DOHH2 (cell line): Measurements from ENCODE around the gene EYA4.

Experiments
- H3F3A ChIP-seq: fragments of 200-600 bp; sonication (generic), shearing (Covaris generic); 2 replicates; pipeline ENCODE4 v1.6.0; 2016; ENCODE audit warnings: antibody characterized with exemption, mild to moderate bottlenecking; ENCODE audit not compliant: control insufficient read depth, insufficient read depth
- H3K27ac ChIP-seq: fragments of 200-600 bp; sonication (generic); 2 replicates; pipeline ENCODE4 v1.5.1; 2014; ENCODE audit warnings: low read depth, mild to moderate bottlenecking, low read length, moderate library complexity
- H3K27me3 ChIP-seq: fragments of 200-600 bp; sonication (generic); 2 replicates; pipeline ENCODE4 v1.6.1; 2014; ENCODE audit warnings: mild to moderate bottlenecking, low read length, mixed read lengths; ENCODE audit not compliant: control insufficient read depth
- H3K36me3 ChIP-seq: fragments of 200-600 bp; sonication (generic); 2 replicates; pipeline ENCODE4 v1.6.1; 2014; ENCODE audit warnings: mild to moderate bottlenecking, low read length, moderate library complexity, mixed read lengths; ENCODE audit not compliant: control insufficient read depth
- H3K4me1 ChIP-seq: fragments of 200-600 bp; sonication (generic); 2 replicates; pipeline ENCODE4 v1.6.1; 2014; ENCODE audit warnings: mild to moderate bottlenecking, low read length, mixed read lengths; ENCODE audit not compliant: control insufficient read depth
- H3K4me2 ChIP-seq: fragments of 200-600 bp; sonication (generic); 2 replicates; pipeline ENCODE4 v1.6.0; 2014; ENCODE audit warnings: mild to moderate bottlenecking, low read length, moderate library complexity
- H3K4me3 ChIP-seq: fragments of 200-600 bp; sonication (generic); 2 replicates; pipeline ENCODE4 v1.5.1; 2014; ENCODE audit warnings: mild to moderate bottlenecking, low read length, mixed read lengths
- H3K79me2 ChIP-seq: fragments of 200-600 bp; sonication (generic); 2 replicates; pipeline ENCODE4 v1.6.1; 2014; ENCODE audit warnings: mild to moderate bottlenecking, low read length, mixed read lengths; ENCODE audit not compliant: control insufficient read depth
- H3K9me2 ChIP-seq: fragments of 200-600 bp; sonication (generic); replicated peaks from 2 replicates; pipeline ENCODE4 v1.6.1; 2014; ENCODE audit warnings: mild to moderate bottlenecking, low read length, mixed read lengths; ENCODE audit not compliant: control insufficient read depth
- H3K9me3 ChIP-seq: fragments of 200-600 bp; sonication (generic); 2 replicates; pipeline ENCODE4 v1.6.1; 2014; ENCODE audit warnings: antibody characterized with exemption, low read length, mixed read lengths; ENCODE audit not compliant: control insufficient read depth, insufficient read depth
- H4K20me1 ChIP-seq: fragments of 200-600 bp; sonication (generic); 2 replicates; pipeline ENCODE4 v1.6.0; 2014; ENCODE audit warnings: low read depth, mild to moderate bottlenecking, antibody characterized with exemption, low read length, moderate library complexity; ENCODE audit not compliant: control insufficient read depth, insufficient read depth
- EZH2phosphoT487 ChIP-seq: fragments of 200-600 bp; sonication (generic); IDR thresholded peaks from 2 replicates; pipeline ENCODE4 v1.6.1; 2017; ENCODE audit warnings: borderline replicate concordance, mild to moderate bottlenecking, antibody characterized with exemption, low read length, moderate library complexity, mixed read lengths
- TF ChIP-seq, protein P1 (sequence below): fragments of 200-600 bp; sonication (generic); IDR thresholded peaks from one replicate; pipeline ENCODE4 v1.5.1; 2014; ENCODE audit warnings: antibody characterized with exemption, mild to moderate bottlenecking, low read depth, low read length; ENCODE audit not compliant: poor library complexity, severe bottlenecking

The EYA4 gene

DNA sequence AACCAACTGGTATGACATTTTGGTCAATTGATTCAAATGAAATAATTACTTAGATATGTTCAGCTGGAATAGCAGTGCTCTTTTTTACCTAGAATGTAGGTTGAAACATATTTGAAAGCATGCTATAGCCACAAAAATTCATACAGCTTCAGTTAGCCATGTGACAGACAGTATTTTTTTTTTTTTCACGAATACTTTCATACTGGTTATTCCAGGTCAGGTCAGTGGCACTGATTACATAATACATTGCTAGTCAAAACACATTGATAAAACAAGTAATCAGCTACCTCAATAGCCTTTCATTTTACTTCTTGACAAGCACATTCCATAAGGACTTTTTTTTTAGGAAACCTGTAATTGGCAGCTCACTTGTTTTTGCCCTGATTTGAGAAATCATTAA lies 222.6 kb downstream of the EYA4 start:
- Histone ChIP-seq H3K27ac (no peak overlapping the region), H3K9me2 (no peaks in the 10 kb centered on the region), H3K79me2 (no peaks in the 10 kb centered on the region), H3K27me3 (no peaks in the 10 kb centered on the region), H3K4me1 (no peaks in the 10 kb centered on the region), H3K36me3 (no peaks in the 10 kb centered on the region), H4K20me1 (no peaks in the 10 kb centered on the region), H3K4me2 (no peak overlapping the region), H3K4me3 (no peak overlapping the region), H3F3A (no peaks in the 10 kb centered on the region), H3K9me3 (no peaks in the 10 kb centered on the region)
- TF ChIP-seq, protein P1, sequence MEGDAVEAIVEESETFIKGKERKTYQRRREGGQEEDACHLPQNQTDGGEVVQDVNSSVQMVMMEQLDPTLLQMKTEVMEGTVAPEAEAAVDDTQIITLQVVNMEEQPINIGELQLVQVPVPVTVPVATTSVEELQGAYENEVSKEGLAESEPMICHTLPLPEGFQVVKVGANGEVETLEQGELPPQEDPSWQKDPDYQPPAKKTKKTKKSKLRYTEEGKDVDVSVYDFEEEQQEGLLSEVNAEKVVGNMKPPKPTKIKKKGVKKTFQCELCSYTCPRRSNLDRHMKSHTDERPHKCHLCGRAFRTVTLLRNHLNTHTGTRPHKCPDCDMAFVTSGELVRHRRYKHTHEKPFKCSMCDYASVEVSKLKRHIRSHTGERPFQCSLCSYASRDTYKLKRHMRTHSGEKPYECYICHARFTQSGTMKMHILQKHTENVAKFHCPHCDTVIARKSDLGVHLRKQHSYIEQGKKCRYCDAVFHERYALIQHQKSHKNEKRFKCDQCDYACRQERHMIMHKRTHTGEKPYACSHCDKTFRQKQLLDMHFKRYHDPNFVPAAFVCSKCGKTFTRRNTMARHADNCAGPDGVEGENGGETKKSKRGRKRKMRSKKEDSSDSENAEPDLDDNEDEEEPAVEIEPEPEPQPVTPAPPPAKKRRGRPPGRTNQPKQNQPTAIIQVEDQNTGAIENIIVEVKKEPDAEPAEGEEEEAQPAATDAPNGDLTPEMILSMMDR = no peak
- TF ChIP-seq EZH2phosphoT487 = no peak

DNA sequence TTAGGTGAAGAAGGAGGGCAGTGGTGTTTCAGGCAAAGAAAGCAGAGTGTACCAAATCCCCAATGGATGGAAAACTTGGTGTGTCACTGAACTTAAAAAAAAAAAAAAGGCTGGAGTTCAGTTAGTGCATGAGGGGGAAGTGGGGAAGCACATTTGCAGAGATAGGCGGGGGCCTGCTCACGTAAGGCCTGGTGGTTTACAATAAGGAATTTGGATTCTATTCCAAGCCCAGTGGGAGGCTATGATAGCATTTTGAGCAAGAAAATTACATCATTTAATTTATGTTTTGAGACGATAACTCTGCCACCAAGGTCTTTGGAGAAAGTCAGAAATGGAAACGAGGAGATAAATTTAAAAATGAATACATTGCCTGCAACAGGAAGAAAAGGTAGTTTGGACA lies 225.5 kb downstream of the EYA4 start:
- H3K27me3 ChIP-seq = no peaks in the 10 kb centered on the region
- TF ChIP-seq, protein P1 = no peak
- TF ChIP-seq EZH2phosphoT487 = no peak

DNA sequence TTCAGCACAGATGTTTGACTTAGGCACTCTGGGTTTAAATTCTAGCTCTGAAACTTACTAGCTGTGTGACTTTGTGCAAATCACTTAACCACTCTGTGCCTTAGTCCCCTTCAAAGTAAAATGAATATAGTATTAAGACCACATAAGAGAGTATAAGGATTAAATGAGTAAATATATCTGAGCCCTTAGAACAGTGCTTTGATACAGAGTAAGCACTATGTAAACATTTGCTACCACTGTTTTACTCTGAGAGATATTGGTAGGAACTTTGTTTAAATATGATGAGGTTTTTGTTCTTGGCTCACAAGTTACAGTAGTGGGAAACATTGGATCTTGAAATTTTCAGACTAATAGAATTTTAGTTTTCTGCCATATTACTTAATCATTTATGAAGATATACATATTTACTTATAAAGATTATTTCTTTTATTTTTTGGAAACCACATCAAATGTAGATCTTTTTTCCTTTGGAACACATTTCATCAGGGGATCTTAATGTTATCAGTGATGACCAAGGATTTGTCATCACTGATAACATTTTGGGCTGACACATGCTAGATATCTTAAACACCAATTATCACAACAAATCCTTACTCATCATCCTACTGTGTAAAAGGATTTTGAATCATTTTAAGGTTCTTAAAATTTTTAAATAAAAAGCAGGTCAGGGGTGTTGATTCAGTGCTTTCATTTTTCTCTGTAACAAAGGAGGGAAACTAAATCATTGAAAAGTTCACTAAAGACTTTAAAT lies 226.2 kb downstream of the EYA4 start:
- H3K4me2 ChIP-seq = no peak overlapping the region
- no peaks in the 10 kb centered on the region for H3K27me3 ChIP-seq
- no peaks in the 10 kb centered on the region for H3K4me1 ChIP-seq
- no peaks in the 10 kb centered on the region for H3K79me2 ChIP-seq
- no peaks in the 10 kb centered on the region for H3F3A ChIP-seq
- no peak overlapping the region for H3K4me3 ChIP-seq
- TF ChIP-seq EZH2phosphoT487 = no peak
- TF ChIP-seq, protein P1 = no peak
- H3K9me3 ChIP-seq = no peaks in the 10 kb centered on the region
- no peaks in the 10 kb centered on the region for H3K9me2 ChIP-seq
- no peaks in the 10 kb centered on the region for H3K36me3 ChIP-seq
- H4K20me1 ChIP-seq = no peaks in the 10 kb centered on the region
- H3K27ac ChIP-seq = no peak overlapping the region

More for the DNA sequence above, 225.5 kb downstream of the EYA4 start:
- Histone ChIP-seq H3K4me1 (no peaks in the 10 kb centered on the region), H3K4me2 (no peak overlapping the region), H3K4me3 (no peak overlapping the region), H3F3A (no peaks in the 10 kb centered on the region), H3K79me2 (no peaks in the 10 kb centered on the region), H3K9me3 (no peaks in the 10 kb centered on the region), H3K9me2 (no peaks in the 10 kb centered on the region), H3K27ac (no peak overlapping the region), H3K36me3 (no peaks in the 10 kb centered on the region), H4K20me1 (no peaks in the 10 kb centered on the region)
